Measurements from ENCODE around the gene TSPAN15.

- TF ChIP-seq NFRKB (IDR thresholded peaks at IDR 0.05), result no peak
- TF ChIP-seq FOXA1 (IDR thresholded peaks at IDR 0.05), result no peak
- no peak for TF ChIP-seq SP1 (IDR thresholded peaks at IDR 0.05)
Observed at GRCh38 chr10:69474742-69475432, 23.6 kb downstream of the TSPAN15 start.

Measured in HEK293T (cell line).